Measurements from ENCODE around the gene ATG4D.

DNA sequence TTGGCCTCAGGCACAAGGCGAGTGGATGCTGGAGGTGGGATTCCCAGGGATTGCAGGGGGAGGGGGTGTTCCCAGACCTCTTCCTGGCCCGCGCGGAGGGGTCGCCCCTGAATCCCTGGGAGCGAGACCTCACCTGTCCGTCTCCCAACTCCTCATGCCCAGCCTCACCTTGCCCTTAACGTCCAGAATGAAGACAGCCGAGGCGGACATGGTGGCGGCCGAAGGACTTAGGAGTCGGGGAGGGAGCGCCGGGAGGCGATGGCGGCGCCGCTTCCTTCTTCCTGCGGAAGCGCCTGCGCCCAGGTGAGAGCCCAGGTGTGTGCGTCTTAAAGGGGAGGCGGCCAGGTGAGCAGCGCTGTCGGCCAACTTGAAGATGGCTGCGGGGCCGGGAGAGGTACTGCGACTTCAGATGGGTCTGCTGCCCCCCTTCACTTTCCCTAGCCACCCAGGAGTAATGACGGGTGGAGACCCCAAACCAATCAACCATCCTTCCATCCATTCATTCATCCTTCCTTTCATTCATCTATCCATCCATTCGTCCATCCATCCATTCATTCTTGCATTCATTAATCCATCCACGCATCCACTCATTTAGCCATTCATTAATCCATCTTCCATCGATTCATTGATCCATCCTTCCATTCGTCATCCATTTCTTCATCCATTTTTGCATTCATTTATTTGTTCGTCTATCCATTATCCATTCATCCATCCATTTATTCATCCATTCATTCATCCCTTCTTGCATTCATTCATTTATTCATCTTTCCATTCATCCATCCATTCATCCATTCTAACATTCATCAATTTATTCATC, 43.5 kb downstream of the ATG4D start, which contains the start of gene AP1M2:
- TF ChIP-seq, protein P1, sequence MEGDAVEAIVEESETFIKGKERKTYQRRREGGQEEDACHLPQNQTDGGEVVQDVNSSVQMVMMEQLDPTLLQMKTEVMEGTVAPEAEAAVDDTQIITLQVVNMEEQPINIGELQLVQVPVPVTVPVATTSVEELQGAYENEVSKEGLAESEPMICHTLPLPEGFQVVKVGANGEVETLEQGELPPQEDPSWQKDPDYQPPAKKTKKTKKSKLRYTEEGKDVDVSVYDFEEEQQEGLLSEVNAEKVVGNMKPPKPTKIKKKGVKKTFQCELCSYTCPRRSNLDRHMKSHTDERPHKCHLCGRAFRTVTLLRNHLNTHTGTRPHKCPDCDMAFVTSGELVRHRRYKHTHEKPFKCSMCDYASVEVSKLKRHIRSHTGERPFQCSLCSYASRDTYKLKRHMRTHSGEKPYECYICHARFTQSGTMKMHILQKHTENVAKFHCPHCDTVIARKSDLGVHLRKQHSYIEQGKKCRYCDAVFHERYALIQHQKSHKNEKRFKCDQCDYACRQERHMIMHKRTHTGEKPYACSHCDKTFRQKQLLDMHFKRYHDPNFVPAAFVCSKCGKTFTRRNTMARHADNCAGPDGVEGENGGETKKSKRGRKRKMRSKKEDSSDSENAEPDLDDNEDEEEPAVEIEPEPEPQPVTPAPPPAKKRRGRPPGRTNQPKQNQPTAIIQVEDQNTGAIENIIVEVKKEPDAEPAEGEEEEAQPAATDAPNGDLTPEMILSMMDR (conservative IDR thresholded peaks at IDR 0.05; ENCODE audit: low read length): no peak
- no peak for TF ChIP-seq EZH2phosphoT487 (IDR thresholded peaks at IDR 0.05; ENCODE audit: borderline replicate concordance, low read depth, low read length)

All from OCI-LY7 (cell line).